ENCODE results near the gene TAS2R1. TPM values are rescaled to one million over a fixed set of nuclear protein-coding genes. Genes with fewer than 3 reads are reported as not detected.

The TAS2R1 gene
- total RNA-seq, 4 donors from 2014 or later: not detected

- in situ Hi-C loops (cut with MboI; ENCODE audit: low pct_ligation_motif_present in 1 of 4, low pct_unique_long_range_greater_than_20kb in 1 of 4, low sequenced_read_pairs in 3 of 4): no loop called here
- Histone ChIP-seq H3K4me1 (peaks cover 0 to 13% (median 3%) of the 10 kb centered on the region in 4 donors), H3K27me3 (no peaks in the 10 kb centered on the region), H3K27ac (no peak overlapping the region), H3K36me3 (no peaks in the 10 kb centered on the region), H3K4me3 (no peak overlapping the region), H3K9me3 (no peaks in the 10 kb centered on the region)
- 29 to 41% methylated on average over 7 to 10 of the region's 10 CpGs for WGBS, 2 donors (ENCODE audit: low coverage in 1 of 2)
- TF ChIP-seq POLR2A (IDR thresholded peaks at IDR 0.05) (no peak), EP300 (IDR thresholded peaks at IDR 0.05; ENCODE audit: low read depth) (no peak), CTCF (IDR thresholded peaks at IDR 0.05) (no peak), POLR2AphosphoS5 (IDR thresholded peaks at IDR 0.05) (no peak)
- no peak for DNase-seq
- intact Hi-C loops (cut with DNase I; ENCODE audit: low total_unique reads): no loop called here
Measured at GRCh38 chr5:9617739-9618504, 12.2 kb downstream of the TAS2R1 start.

GRCh38 chr5:9617221-9617620 lies 12.9 kb downstream of the TAS2R1 start:
- no peak overlapping the region for H3K4me3 ChIP-seq
- intact Hi-C loops (cut with DNase I; ENCODE audit: low total_unique reads): no loop called here
- TF ChIP-seq POLR2AphosphoS5 (IDR thresholded peaks at IDR 0.05) (no peak), CTCF (IDR thresholded peaks at IDR 0.05) (no peak), POLR2A (IDR thresholded peaks at IDR 0.05) (no peak), EP300 (IDR thresholded peaks at IDR 0.05; ENCODE audit: low read depth) (no peak)
- no peaks in the 10 kb centered on the region for H3K36me3 ChIP-seq
- H3K4me1 ChIP-seq: peaks cover 0 to 8% (median 3%) of the 10 kb centered on the region in 4 donors
- no peak for DNase-seq
- in situ Hi-C loops (cut with MboI; ENCODE audit: low pct_ligation_motif_present in 1 of 4, low pct_unique_long_range_greater_than_20kb in 1 of 4, low sequenced_read_pairs in 3 of 4): no loop called here
- no peaks in the 10 kb centered on the region for H3K9me3 ChIP-seq
- H3K27me3 ChIP-seq: no peaks in the 10 kb centered on the region
- no peak overlapping the region for H3K27ac ChIP-seq
- WGBS, 2 donors (ENCODE audit: low coverage in 1 of 2): 39 to 40% methylated on average over 1 to 3 of the region's 3 CpGs

GRCh38 chr5:9615331-9615730 lies 14.8 kb downstream of the TAS2R1 start:
- Histone ChIP-seq H3K27ac (no peak overlapping the region), H3K4me1 (no peaks in the 10 kb centered on the region), H3K4me3 (no peak overlapping the region), H3K27me3 (no peaks in the 10 kb centered on the region), H3K36me3 (no peaks in the 10 kb centered on the region), H3K9me3 (peaks cover 0 to 3% of the 10 kb centered on the region in 2 donors)
- intact Hi-C loops (cut with DNase I; ENCODE audit: low total_unique reads): no loop called here
- no peak for DNase-seq
- in situ Hi-C loops (cut with MboI; ENCODE audit: low pct_ligation_motif_present in 1 of 4, low pct_unique_long_range_greater_than_20kb in 1 of 4, low sequenced_read_pairs in 3 of 4): no loop called here
- TF ChIP-seq EP300 (IDR thresholded peaks at IDR 0.05; ENCODE audit: low read depth) (no peak), CTCF (IDR thresholded peaks at IDR 0.05) (no peak), POLR2AphosphoS5 (IDR thresholded peaks at IDR 0.05) (no peak), POLR2A (IDR thresholded peaks at IDR 0.05) (no peak)
- WGBS, 2 donors (ENCODE audit: low coverage in 1 of 2): 73 to 89% methylated on average over 3 of the region's 3 CpGs

- in situ Hi-C loops (cut with MboI; ENCODE audit: low pct_ligation_motif_present in 1 of 4, low pct_unique_long_range_greater_than_20kb in 1 of 4, low sequenced_read_pairs in 3 of 4) (no loop called here), intact Hi-C loops (cut with DNase I; ENCODE audit: low total_unique reads) (no loop called here)
- DNase-seq: no peak
- WGBS, 2 donors (ENCODE audit: low coverage in 1 of 2): 50 to 100% methylated on average over 1 to 3 of the region's 3 CpGs
- no peak overlapping the region for H3K27ac ChIP-seq
- H3K4me1 ChIP-seq: no peaks in the 10 kb centered on the region
- TF ChIP-seq POLR2AphosphoS5 (IDR thresholded peaks at IDR 0.05) (no peak), CTCF (IDR thresholded peaks at IDR 0.05) (no peak), EP300 (IDR thresholded peaks at IDR 0.05; ENCODE audit: low read depth) (no peak), POLR2A (IDR thresholded peaks at IDR 0.05) (no peak)
- H3K36me3 ChIP-seq: no peaks in the 10 kb centered on the region
- H3K9me3 ChIP-seq: peaks cover 0 to 3% of the 10 kb centered on the region in 2 donors
- H3K4me3 ChIP-seq: no peak overlapping the region
- no peaks in the 10 kb centered on the region for H3K27me3 ChIP-seq
Measured at GRCh38 chr5:9613360-9613759, 16.8 kb downstream of the TAS2R1 start.
